Measurements from ENCODE around the gene GRAP2. TPM values are rescaled to one million over a fixed set of nuclear protein-coding genes. Genes with fewer than 3 reads are reported as not detected.

Gene GRAP2
- total and polyA plus RNA-seq, 2 experiments from 2014 or later = 0.42 TPM; not detected in 1

DNA sequence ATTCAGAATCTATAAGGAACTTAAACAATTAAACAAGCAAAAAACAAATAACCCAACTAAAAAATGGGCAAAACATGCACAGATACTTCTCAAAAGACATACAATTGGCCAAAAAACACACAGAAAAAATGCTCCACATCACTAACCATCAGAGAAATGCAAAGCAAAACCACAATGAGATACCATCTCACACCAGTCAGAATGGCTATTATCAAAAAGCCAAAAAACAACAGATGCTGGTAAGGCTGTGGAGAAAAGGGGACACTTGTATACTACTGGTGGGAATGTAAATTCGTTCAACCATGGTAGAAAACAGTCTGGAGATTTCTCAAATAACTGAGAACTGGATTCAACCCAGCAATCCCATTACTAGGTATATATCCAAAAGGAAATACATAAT is 32.1 kb upstream of the GRAP2 start:
- Mint-ChIP-seq H3K4me3 (no peak overlapping the region), H3K27me3 (ENCODE audit: insufficient read depth, low read depth, poor library complexity) (no peaks in the 10 kb centered on the region), H3K36me3 (ENCODE audit: low read depth) (no peaks in the 10 kb centered on the region), H3K9me3 (no peaks in the 10 kb centered on the region), H3K4me1 (no peaks in the 10 kb centered on the region), H3K27ac (no peak overlapping the region)
- Histone ChIP-seq H3K4me3 (no peak overlapping the region), H3K4me1 (ENCODE audit: insufficient read depth) (no peaks in the 10 kb centered on the region), H3K79me2 (replicated peaks; ENCODE audit: insufficient read depth) (no peaks in the 10 kb centered on the region), H4K20me1 (replicated peaks; ENCODE audit: insufficient read depth) (no peaks in the 10 kb centered on the region), H2AFZ (no peak overlapping the region), H3K36me3 (ENCODE audit: insufficient read depth) (no peaks in the 10 kb centered on the region), H3K27me3 (ENCODE audit: insufficient read depth) (no peaks in the 10 kb centered on the region), H3K9me2 (ENCODE audit: insufficient read depth) (0 out of 2 replicates have a peak, but pooled peaks cover 3% of the 10 kb centered on the region), H3F3A (replicated peaks; ENCODE audit: low read depth) (no peaks in the 10 kb centered on the region), H3K4me2 (no peak overlapping the region), H3K27ac (ENCODE audit: low read depth) (no peak overlapping the region)
- ATAC-seq = no peak
- no peak for TF ChIP-seq STAT1 (IDR thresholded peaks at IDR 0.05; ENCODE audit: unreplicated experiment)
- no peak for TF ChIP-seq NANOG (IDR thresholded peaks at IDR 0.05; ENCODE audit: borderline replicate concordance)
- TF ChIP-seq, protein P1, sequence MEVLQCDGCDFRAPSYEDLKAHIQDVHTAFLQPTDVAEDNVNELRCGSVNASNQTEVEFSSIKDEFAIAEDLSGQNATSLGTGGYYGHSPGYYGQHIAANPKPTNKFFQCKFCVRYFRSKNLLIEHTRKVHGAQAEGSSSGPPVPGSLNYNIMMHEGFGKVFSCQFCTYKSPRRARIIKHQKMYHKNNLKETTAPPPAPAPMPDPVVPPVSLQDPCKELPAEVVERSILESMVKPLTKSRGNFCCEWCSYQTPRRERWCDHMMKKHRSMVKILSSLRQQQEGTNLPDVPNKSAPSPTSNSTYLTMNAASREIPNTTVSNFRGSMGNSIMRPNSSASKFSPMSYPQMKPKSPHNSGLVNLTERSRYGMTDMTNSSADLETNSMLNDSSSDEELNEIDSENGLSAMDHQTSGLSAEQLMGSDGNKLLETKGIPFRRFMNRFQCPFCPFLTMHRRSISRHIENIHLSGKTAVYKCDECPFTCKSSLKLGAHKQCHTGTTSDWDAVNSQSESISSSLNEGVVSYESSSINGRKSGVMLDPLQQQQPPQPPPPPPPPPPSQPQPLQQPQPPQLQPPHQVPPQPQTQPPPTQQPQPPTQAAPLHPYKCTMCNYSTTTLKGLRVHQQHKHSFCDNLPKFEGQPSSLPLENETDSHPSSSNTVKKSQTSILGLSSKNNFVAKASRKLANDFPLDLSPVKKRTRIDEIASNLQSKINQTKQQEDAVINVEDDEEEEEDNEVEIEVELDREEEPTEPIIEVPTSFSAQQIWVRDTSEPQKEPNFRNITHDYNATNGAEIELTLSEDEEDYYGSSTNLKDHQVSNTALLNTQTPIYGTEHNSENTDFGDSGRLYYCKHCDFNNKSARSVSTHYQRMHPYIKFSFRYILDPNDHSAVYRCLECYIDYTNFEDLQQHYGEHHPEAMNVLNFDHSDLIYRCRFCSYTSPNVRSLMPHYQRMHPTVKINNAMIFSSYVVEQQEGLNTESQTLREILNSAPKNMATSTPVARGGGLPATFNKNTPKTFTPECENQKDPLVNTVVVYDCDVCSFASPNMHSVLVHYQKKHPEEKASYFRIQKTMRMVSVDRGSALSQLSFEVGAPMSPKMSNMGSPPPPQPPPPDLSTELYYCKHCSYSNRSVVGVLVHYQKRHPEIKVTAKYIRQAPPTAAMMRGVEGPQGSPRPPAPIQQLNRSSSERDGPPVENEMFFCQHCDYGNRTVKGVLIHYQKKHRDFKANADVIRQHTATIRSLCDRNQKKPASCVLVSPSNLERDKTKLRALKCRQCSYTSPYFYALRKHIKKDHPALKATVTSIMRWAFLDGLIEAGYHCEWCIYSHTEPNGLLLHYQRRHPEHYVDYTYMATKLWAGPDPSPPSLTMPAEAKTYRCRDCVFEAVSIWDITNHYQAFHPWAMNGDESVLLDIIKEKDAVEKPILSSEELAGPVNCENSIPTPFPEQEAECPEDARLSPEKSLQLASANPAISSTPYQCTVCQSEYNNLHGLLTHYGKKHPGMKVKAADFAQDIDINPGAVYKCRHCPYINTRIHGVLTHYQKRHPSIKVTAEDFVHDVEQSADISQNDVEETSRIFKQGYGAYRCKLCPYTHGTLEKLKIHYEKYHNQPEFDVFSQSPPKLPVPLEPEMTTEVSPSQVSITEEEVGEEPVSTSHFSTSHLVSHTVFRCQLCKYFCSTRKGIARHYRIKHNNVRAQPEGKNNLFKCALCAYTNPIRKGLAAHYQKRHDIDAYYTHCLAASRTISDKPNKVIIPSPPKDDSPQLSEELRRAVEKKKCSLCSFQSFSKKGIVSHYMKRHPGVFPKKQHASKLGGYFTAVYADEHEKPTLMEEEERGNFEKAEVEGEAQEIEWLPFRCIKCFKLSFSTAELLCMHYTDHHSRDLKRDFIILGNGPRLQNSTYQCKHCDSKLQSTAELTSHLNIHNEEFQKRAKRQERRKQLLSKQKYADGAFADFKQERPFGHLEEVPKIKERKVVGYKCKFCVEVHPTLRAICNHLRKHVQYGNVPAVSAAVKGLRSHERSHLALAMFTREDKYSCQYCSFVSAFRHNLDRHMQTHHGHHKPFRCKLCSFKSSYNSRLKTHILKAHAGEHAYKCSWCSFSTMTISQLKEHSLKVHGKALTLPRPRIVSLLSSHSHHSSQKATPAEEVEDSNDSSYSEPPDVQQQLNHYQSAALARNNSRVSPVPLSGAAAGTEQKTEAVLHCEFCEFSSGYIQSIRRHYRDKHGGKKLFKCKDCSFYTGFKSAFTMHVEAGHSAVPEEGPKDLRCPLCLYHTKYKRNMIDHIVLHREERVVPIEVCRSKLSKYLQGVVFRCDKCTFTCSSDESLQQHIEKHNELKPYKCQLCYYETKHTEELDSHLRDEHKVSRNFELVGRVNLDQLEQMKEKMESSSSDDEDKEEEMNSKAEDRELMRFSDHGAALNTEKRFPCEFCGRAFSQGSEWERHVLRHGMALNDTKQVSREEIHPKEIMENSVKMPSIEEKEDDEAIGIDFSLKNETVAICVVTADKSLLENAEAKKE (CRISPR knock-in tag; IDR thresholded peaks at IDR 0.05) = no peak
- TF ChIP-seq EZH2phosphoT487 (IDR thresholded peaks at IDR 0.05; ENCODE audit: unreplicated experiment) = no peak
- no peak for TF ChIP-seq ZNF331 (CRISPR knock-in tag; IDR thresholded peaks at IDR 0.05; ENCODE audit: low read depth)
- no peak for TF ChIP-seq JUNB (IDR thresholded peaks at IDR 0.05; ENCODE audit: unreplicated experiment)
- TF ChIP-seq, protein P2, sequence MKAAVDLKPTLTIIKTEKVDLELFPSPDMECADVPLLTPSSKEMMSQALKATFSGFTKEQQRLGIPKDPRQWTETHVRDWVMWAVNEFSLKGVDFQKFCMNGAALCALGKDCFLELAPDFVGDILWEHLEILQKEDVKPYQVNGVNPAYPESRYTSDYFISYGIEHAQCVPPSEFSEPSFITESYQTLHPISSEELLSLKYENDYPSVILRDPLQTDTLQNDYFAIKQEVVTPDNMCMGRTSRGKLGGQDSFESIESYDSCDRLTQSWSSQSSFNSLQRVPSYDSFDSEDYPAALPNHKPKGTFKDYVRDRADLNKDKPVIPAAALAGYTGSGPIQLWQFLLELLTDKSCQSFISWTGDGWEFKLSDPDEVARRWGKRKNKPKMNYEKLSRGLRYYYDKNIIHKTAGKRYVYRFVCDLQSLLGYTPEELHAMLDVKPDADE (IDR thresholded peaks at IDR 0.05) = no peak
- no peak for TF ChIP-seq CREB1 (CRISPR knock-in tag; IDR thresholded peaks at IDR 0.05; ENCODE audit: low read depth)
- TF ChIP-seq, protein P3, sequence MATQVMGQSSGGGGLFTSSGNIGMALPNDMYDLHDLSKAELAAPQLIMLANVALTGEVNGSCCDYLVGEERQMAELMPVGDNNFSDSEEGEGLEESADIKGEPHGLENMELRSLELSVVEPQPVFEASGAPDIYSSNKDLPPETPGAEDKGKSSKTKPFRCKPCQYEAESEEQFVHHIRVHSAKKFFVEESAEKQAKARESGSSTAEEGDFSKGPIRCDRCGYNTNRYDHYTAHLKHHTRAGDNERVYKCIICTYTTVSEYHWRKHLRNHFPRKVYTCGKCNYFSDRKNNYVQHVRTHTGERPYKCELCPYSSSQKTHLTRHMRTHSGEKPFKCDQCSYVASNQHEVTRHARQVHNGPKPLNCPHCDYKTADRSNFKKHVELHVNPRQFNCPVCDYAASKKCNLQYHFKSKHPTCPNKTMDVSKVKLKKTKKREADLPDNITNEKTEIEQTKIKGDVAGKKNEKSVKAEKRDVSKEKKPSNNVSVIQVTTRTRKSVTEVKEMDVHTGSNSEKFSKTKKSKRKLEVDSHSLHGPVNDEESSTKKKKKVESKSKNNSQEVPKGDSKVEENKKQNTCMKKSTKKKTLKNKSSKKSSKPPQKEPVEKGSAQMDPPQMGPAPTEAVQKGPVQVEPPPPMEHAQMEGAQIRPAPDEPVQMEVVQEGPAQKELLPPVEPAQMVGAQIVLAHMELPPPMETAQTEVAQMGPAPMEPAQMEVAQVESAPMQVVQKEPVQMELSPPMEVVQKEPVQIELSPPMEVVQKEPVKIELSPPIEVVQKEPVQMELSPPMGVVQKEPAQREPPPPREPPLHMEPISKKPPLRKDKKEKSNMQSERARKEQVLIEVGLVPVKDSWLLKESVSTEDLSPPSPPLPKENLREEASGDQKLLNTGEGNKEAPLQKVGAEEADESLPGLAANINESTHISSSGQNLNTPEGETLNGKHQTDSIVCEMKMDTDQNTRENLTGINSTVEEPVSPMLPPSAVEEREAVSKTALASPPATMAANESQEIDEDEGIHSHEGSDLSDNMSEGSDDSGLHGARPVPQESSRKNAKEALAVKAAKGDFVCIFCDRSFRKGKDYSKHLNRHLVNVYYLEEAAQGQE (IDR thresholded peaks at IDR 0.05; ENCODE audit: unreplicated experiment) = no peak
- no peak for TF ChIP-seq EZH2 (IDR thresholded peaks at IDR 0.05; ENCODE audit: low read depth, unreplicated experiment)
- TF ChIP-seq POLR2AphosphoS5 (IDR thresholded peaks at IDR 0.05; ENCODE audit: low read depth) = no peak
- no peak for TF ChIP-seq ZNF114 (CRISPR knock-in tag; IDR thresholded peaks at IDR 0.05)
- TF ChIP-seq, protein P4, sequence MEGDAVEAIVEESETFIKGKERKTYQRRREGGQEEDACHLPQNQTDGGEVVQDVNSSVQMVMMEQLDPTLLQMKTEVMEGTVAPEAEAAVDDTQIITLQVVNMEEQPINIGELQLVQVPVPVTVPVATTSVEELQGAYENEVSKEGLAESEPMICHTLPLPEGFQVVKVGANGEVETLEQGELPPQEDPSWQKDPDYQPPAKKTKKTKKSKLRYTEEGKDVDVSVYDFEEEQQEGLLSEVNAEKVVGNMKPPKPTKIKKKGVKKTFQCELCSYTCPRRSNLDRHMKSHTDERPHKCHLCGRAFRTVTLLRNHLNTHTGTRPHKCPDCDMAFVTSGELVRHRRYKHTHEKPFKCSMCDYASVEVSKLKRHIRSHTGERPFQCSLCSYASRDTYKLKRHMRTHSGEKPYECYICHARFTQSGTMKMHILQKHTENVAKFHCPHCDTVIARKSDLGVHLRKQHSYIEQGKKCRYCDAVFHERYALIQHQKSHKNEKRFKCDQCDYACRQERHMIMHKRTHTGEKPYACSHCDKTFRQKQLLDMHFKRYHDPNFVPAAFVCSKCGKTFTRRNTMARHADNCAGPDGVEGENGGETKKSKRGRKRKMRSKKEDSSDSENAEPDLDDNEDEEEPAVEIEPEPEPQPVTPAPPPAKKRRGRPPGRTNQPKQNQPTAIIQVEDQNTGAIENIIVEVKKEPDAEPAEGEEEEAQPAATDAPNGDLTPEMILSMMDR (conservative IDR thresholded peaks at IDR 0.05; ENCODE audit: low read depth in 2 of 2) = no peak
- DNase-seq (ENCODE audit: low spot score) = no peak
